ENCODE measurements around the gene ENTPD7.

ENTPD7 gene

DNA sequence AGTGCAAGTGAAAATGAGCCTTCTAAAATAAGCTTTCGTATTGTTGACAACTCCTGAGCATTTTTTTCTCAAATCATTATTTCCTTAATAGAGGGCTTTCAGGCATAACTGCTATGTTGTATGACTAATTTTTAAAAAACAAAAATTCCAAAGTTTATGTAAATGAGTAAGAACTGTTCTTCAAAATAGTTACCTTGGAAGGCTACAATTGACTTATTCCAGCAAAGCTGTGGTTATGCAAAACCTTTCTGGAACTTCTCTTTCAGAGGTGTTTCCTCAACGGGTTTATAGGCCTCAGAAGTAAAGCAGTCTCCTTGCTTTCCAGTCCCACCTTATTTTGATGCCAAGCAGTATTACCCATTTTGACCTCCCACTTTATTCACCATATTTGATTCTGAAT, 41.6 kb upstream of the ENTPD7 start:
- H3K4me1 Mint-ChIP-seq, result peaks cover 28% of the 10 kb centered on the region
- no peaks in the 10 kb centered on the region for H3K36me3 Mint-ChIP-seq (ENCODE audit: low read depth)
- no peak overlapping the region for H3K27ac Mint-ChIP-seq
- H3K4me3 Mint-ChIP-seq, result peak overlapping the region; percentile 4 to 89 (median 51)
- no peaks in the 10 kb centered on the region for H3K9me3 Mint-ChIP-seq
- no peaks in the 10 kb centered on the region for H3K27me3 Mint-ChIP-seq (ENCODE audit: low read depth)
- TF ChIP-seq, protein P1, sequence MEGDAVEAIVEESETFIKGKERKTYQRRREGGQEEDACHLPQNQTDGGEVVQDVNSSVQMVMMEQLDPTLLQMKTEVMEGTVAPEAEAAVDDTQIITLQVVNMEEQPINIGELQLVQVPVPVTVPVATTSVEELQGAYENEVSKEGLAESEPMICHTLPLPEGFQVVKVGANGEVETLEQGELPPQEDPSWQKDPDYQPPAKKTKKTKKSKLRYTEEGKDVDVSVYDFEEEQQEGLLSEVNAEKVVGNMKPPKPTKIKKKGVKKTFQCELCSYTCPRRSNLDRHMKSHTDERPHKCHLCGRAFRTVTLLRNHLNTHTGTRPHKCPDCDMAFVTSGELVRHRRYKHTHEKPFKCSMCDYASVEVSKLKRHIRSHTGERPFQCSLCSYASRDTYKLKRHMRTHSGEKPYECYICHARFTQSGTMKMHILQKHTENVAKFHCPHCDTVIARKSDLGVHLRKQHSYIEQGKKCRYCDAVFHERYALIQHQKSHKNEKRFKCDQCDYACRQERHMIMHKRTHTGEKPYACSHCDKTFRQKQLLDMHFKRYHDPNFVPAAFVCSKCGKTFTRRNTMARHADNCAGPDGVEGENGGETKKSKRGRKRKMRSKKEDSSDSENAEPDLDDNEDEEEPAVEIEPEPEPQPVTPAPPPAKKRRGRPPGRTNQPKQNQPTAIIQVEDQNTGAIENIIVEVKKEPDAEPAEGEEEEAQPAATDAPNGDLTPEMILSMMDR (IDR thresholded peaks at IDR 0.05; ENCODE audit: unreplicated experiment in 3 of 3), result no peak

GRCh38 chr10:99619090-99619800, 40.1 kb upstream of the ENTPD7 start:
- Mint-ChIP-seq H3K4me1 (peaks cover 28% of the 10 kb centered on the region), H3K9me3 (no peaks in the 10 kb centered on the region), H3K27me3 (ENCODE audit: low read depth) (no peaks in the 10 kb centered on the region), H3K36me3 (ENCODE audit: low read depth) (no peaks in the 10 kb centered on the region), H3K27ac (peak overlapping the region in 1 of 3 experiments; percentile 15), H3K4me3 (peak overlapping the region; percentile 80 to 89 (median 81))
- TF ChIP-seq, protein P1 (IDR thresholded peaks at IDR 0.05; ENCODE audit: unreplicated experiment in 3 of 3), result no peak

DNA sequence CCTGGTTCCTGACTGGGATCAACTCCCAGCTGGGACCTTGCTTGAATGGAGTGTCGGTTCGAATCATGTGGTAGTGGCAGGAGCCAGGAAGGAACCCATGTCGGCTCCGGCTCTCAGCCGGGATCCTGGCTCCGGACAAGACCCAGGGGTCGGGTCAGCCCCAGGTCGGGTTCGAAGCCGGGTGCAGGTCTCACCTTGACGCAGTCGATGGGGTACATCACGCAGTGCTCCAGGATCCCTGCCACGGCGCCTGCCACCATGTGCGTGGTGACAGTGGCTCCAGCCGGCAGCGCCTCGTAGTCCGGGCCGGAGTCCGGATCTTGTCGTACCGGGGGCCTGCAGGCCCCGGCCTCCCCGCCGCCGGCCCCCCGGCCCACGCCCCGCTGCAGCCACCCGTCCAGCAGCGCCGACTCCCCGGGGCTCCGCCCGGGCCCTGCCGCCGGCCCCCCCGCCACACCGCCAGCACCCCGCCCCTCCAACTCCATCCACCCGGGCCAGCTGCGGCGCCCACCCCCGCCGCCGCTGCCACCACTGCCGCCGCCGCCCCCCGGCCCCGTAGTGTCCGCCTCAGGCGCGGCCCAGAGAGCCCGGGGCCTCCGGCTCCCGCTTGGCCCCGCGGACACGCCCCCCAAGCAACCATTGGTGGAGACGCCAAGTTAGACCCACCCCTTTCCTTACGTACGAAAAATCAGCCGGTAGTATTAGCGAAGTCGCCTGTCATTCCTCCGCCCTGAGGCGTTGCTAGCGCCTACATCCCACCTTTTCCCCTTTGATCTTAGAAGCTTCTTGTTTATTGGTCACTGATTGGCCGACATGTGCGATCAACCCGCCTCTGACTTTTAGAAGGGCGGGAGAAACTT, 39.2 kb upstream of the ENTPD7 start, which contains the start of gene SLC25A28:
SLC25A28 (minus strand) TSS at position 589 of the 860 bp plus-strand sequence; CDS start at position 485, 104 bp downstream.
- Mint-ChIP-seq H3K4me3 (peak within 1 kb of the TSS; percentile 83 to 90 (median 87)), H3K4me1 (peaks cover 28% of the 10 kb centered on the region), H3K27ac (peak within 1 kb of the TSS; percentile 68 to 97 (median 95)), H3K27me3 (ENCODE audit: low read depth) (no peaks in the 10 kb centered on the region), H3K36me3 (ENCODE audit: low read depth) (no peaks in the 10 kb centered on the region), H3K9me3 (no peaks in the 10 kb centered on the region)
- TF ChIP-seq, protein P1 (IDR thresholded peaks at IDR 0.05; ENCODE audit: unreplicated experiment in 3 of 3), result no peak

DNA sequence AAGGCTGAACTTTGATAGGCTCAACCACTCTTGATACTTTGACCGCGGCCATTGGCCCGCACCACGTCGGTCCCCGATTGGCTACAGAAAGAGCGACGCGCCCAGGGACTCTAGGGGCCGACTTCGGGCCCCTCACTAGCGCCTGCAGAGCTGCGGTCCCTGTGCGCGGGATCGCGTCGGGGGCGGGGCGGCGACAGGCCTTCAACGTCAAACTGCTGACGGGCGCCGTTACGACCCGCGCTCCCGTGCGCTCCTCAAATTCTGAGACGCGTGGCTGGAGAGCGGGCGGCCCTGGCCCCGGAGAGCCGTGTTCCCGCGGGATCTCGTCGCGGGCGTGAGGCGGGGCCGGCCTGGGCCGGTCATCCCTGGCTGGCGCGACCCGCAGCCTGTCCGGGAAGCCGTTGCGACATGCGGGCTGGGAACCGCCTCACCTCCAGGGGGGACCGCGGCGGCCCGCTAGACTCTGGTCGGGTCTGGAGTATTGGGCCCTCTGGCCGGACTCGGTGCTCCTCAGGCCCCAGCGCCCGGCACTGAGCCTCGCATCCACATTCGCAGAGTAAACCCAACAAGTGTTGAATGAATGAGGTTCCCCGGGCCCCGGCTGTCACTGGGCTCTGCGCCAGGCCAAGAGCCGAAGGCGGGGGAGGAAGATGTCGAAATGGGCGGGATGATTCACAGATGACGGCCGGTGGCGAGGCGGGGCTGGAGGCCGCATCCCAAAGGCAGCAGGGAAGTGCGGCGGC, 38.4 kb upstream of the ENTPD7 start:
- no peaks in the 10 kb centered on the region for H3K27me3 Mint-ChIP-seq (ENCODE audit: low read depth)
- no peaks in the 10 kb centered on the region for H3K9me3 Mint-ChIP-seq
- H3K27ac Mint-ChIP-seq, result peak overlapping the region; percentile 68 to 97 (median 95)
- TF ChIP-seq, protein P1 (IDR thresholded peaks at IDR 0.05; ENCODE audit: unreplicated experiment in 3 of 3), result no peak
- H3K36me3 Mint-ChIP-seq (ENCODE audit: low read depth), result no peaks in the 10 kb centered on the region
- peak overlapping the region; percentile 83 to 90 (median 87) for H3K4me3 Mint-ChIP-seq
- H3K4me1 Mint-ChIP-seq, result peaks cover 28% of the 10 kb centered on the region

DNA sequence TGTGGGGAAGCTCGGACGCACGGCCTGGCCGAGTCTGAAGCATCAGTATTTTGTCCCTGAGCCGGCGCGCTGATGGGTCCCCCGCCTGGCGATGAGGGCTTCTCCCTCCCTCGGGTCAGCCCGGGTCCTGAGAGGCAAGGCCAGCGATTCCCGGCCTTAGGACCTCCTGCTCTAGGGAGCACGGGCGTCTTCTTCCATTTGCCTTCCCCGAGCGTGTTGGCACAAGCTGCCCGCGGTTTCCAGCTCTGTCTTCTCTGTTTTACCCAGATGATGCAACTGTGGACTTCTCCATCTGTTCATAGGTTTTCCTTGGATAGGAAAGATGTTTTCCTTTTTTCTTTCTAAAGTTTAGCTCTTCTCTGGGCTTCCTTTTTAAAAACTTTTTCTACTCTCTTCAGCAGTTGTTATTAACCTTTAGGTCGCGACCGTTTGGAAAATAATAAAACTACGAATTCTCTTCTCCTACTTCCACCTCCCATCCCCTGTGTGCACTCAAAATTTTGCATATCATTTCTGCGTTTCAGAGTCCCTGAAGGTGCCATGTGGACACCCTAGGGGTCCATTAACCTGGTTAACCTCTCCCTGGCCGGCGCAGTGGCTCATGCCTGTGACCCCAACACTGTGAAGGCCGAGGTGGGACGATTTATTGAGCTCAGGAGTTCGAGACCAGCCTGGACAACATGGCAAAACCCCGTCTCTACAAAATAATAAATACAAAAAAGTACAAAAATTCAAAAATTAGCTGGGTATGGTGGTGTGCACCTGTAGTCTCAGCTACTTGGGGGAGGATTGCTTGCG, 37.7 kb upstream of the ENTPD7 start:
- H3K4me1 Mint-ChIP-seq, result peaks cover 28% of the 10 kb centered on the region
- peak overlapping the region; percentile 83 to 90 (median 87) for H3K4me3 Mint-ChIP-seq
- TF ChIP-seq, protein P1 (IDR thresholded peaks at IDR 0.05; ENCODE audit: unreplicated experiment in 3 of 3), result no peak
- H3K27me3 Mint-ChIP-seq (ENCODE audit: low read depth), result no peaks in the 10 kb centered on the region
- no peaks in the 10 kb centered on the region for H3K9me3 Mint-ChIP-seq
- peak overlapping the region; percentile 68 to 97 (median 95) for H3K27ac Mint-ChIP-seq
- H3K36me3 Mint-ChIP-seq (ENCODE audit: low read depth), result no peaks in the 10 kb centered on the region

Measured in nephron (organoid).